ENCODE data around the gene ZSWIM8. TPM values are rescaled to one million over a fixed set of nuclear protein-coding genes. Genes with fewer than 3 reads are reported as not detected.
"Not testable (repeated sequence)": the region's sequence is repeated elsewhere in the genome, so short reads cannot be mapped to it uniquely, and the experiment has no call there.

Gene ZSWIM8
- 10 to 100 TPM; 79.7 to 97.8 (median 91.1) TPM for polyA plus RNA-seq (ENCODE audit: insufficient read length in 3 of 3)

DNA sequence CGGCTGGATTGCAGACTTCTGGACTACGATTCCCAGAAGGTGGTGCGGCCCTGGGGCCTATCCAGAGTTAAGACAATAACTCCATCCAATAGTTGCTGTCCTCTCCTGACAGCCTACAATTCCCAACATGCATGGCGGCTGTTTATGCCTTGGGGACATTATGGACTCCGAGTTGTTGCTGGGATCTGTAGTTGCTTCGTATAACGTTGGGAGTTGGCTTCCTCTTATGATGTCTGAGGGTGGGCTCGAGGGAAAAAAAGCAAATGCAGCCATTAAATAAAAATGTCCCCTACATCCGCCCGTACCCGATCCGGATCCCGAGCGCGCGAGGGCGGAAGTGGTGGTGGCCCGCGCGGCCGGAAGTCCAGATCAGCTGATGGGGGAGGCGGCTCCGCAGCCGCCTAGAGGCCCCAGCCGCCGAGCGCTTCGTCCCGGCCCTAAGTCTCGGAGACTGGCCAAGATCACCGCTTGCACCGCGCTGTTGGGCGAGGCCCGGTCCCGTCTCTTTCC lies at the start of gene ZSWIM8:
ZSWIM8 (plus strand) TSS at position 396 of the 510 bp plus-strand sequence. CDS start 273 bp downstream, outside the sequence.
- DNase-seq (ENCODE audit: low read depth in 3 of 3, low spot score in 2 of 3), result peak; percentile 92 to 96 (median 93)

- DNase-seq (ENCODE audit: low read depth in 3 of 3, low spot score in 2 of 3), result not testable (repeated sequence)
Observed at GRCh38 chr10:73740501-73741254, 44.7 kb upstream of the ZSWIM8 start.

DNA sequence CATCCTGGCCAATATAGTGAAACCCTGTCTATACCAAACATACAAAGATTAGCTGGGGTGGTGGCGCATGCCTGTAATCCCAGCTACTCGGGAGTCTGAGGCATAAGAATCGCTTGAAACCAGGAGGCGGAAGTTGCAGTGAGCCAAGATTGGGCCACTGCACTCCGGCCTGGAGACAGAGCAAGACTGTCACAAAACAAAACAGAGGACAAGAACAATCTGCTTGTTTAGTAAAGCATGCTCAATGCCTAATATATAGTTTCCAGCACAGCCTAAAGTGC lies 43.0 kb upstream of the ZSWIM8 start:
- no peak for DNase-seq (ENCODE audit: low read depth in 3 of 3, low spot score in 2 of 3)

GRCh38 chr10:73743327-73743904 lies 42.0 kb upstream of the ZSWIM8 start:
- no peak for DNase-seq (ENCODE audit: low read depth in 3 of 3, low spot score in 2 of 3)

- DNase-seq (ENCODE audit: low read depth in 3 of 3, low spot score in 2 of 3), result peak; percentile 97 to 98 (median 98)
Observed at GRCh38 chr10:73743905-73744663, 41.3 kb upstream of the ZSWIM8 start, which contains the start of gene SEC24C. Gene SEC24C (plus strand): TSS chr10:73744372. CDS start chr10:73746833, 2,461 bp downstream.

- DNase-seq (ENCODE audit: low read depth in 3 of 3, low spot score in 2 of 3), result peak in 2 of 3 donors; percentile 63 to 68
Observed at GRCh38 chr10:73744664-73744975, 40.8 kb upstream of the ZSWIM8 start.

GRCh38 chr10:73746721-73747120 lies 38.7 kb upstream of the ZSWIM8 start:
- DNase-seq (ENCODE audit: low read depth in 3 of 3, low spot score in 2 of 3), result no peak

DNA sequence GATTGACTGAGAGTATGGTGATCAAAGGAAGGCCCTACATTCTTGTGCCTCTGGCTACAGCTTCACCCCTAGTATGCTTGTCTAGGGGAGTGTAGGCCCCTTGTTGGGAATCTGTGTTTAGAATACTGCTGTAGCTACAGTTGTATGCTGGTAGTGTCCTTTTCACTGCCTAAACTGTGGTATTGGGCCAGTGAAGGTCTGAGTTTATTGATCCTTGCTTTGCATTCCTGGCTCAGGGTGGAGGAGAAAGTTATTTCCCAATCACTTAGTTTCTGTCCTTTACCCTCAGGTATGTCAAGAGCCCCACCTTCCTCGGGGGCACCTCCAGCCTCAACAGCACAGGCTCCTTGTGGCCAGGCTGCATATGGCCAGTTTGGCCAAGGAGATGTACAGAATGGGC lies 34.6 kb upstream of the ZSWIM8 start:
- no peak for DNase-seq (ENCODE audit: low read depth in 3 of 3, low spot score in 2 of 3)

DNA sequence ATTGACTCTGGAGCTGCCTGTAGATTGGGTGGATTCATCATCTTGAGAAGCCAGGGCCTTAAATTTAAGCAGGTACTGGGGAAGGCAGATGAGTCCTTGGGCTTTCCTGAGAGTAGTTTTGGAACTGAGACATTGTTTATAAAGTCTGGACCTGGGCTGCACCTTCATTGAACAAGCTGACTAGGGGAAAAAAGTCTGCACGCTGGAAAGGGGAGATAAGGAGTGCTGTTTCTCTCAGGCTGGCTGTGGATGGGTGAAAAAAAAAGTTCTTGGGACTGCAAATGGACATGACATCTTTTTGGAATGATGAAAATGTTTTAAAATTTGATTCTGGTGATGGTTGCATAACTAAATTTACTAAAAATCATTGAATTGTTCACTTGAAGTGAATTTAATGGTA lies 29.2 kb upstream of the ZSWIM8 start:
- no peak for DNase-seq (ENCODE audit: low read depth in 3 of 3, low spot score in 2 of 3)

GRCh38 chr10:73758704-73759511 lies 26.5 kb upstream of the ZSWIM8 start:
- DNase-seq (ENCODE audit: low read depth in 3 of 3, low spot score in 2 of 3), result no peak

DNA sequence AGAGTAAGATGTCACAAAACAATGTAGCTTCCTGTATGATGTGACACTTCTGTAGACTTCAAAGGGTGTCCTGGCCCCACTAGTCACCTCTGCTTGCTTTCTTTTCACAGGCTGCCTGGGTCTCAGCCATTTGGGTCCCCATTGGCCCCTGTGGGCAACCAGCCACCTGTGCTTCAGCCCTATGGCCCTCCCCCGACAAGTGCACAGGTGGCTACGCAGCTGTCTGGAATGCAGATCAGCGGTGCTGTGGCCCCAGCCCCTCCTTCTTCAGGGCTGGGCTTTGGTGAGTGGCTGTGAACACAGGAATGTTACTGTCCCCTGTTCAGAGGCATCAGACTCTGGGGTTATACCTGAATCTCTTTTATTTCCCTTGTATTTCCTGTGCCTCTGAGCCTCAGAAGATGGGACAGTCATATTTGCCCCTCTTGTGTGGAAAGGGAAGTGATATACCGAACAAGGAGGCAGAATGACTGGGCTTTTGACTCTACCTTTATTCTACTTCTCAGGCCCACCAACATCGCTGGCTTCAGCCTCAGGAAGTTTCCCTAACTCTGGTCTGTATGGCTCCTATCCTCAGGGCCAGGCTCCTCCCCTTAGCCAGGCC lies 25.8 kb upstream of the ZSWIM8 start:
- DNase-seq (ENCODE audit: low read depth in 3 of 3, low spot score in 2 of 3), result no peak

DNA sequence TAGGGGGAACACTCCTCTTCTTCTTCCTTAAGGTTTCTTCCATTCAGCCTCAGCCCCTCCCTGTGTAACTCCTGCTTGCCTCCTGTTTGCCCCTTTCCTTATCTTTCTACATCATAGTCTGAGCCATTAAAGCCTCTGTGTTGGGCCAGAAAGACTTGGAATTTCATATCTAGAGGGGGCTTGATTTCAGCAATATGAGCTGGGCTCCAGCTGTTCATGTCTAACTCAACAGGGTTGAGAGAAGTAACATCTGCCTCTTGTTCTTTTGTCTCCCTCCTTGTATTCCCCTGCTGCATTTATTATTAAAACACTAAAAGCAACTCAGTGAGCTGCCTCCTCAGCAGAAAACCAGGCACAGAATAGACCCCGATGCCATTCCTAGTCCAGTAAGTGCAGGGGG lies 23.6 kb upstream of the ZSWIM8 start:
- DNase-seq (ENCODE audit: low read depth in 3 of 3, low spot score in 2 of 3), result no peak

- DNase-seq (ENCODE audit: low read depth in 3 of 3, low spot score in 2 of 3), result no peak
Observed at GRCh38 chr10:73762915-73763314, 22.5 kb upstream of the ZSWIM8 start.

- DNase-seq (ENCODE audit: low read depth in 3 of 3, low spot score in 2 of 3), result no peak
Observed at GRCh38 chr10:73763343-73763742, 22.1 kb upstream of the ZSWIM8 start.

- no peak for DNase-seq (ENCODE audit: low read depth in 3 of 3, low spot score in 2 of 3)
Observed at GRCh38 chr10:73765066-73765465, 20.3 kb upstream of the ZSWIM8 start.

GRCh38 chr10:73768881-73769280 lies 16.5 kb upstream of the ZSWIM8 start:
- no peak for DNase-seq (ENCODE audit: low read depth in 3 of 3, low spot score in 2 of 3)

DNA sequence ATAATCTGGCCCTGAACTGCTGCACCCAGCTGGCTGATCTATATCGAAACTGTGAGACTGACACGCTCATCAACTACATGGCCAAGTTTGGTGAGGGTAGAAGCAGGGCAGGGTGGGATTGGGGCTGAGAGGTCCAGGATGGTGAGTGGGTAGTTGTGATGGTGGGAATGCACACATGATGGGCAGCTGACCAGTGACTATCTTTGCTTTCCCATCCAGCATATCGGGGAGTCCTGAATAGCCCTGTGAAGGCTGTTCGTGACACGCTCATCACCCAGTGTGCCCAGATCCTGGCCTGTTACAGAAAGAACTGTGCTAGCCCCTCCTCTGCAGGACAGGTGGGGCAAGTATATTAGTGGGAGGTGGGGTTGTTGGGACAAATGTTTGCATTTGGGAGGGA lies 16.0 kb upstream of the ZSWIM8 start:
- no peak for DNase-seq (ENCODE audit: low read depth in 3 of 3, low spot score in 2 of 3)

GRCh38 chr10:73771722-73772280 lies 13.6 kb upstream of the ZSWIM8 start:
- peak; percentile 66 to 79 (median 76) for DNase-seq (ENCODE audit: low read depth in 3 of 3, low spot score in 2 of 3)

- peak in 1 of 3 donors; percentile 68 for DNase-seq (ENCODE audit: low read depth in 3 of 3, low spot score in 2 of 3)
Observed at GRCh38 chr10:73772281-73773151, 12.9 kb upstream of the ZSWIM8 start.

Measured in right renal cortex interstitium (tissue), 3 donors.